K562 (cell line): ENCODE data around the gene PID1. TPM values are rescaled to one million over a fixed set of nuclear protein-coding genes. Genes with fewer than 3 reads are reported as not detected.

Experiments used
- ATAC-seq: fragments of 200-7000 bp; cut with Tn5 transposase; 3 replicates; pipeline ENCODE4 v1.9.1; 2020; ENCODE audit warnings: moderate library complexity
- BruUV-seq: library from RNA; stranded (reverse); fragments of 400-500 nt; replicated peaks from 2 replicates; lab custom pipeline; 2021; lab: Mats Ljungman, UMichigan
- CTCF ChIA-PET: fragments of 300-600 bp; formaldehyde crosslinking; extraction: SDS; loops from one replicate; lab custom pipeline; 2021; ENCODE audit warnings: low intra/inter-chr PET ratio; lab: Yijun Ruan, JAX
- POLR2A ChIA-PET: fragments of 300-600, 350-650 bp; sonication (Branson Sonifier 250); formaldehyde crosslinking; extraction: SDS; loops from one replicate; lab custom pipeline; 2021; ENCODE audit warnings: antibody characterized with exemption, inconsistent platforms; lab: Yijun Ruan, JAX
- DNase-seq, 4 experiments: peaks; one replicate each; pipeline versions ENCODE4 v3.0.0 to v3.0.0-alpha.2; 2011 to 2018; ENCODE audit warnings: low spot score in 3 of 4, mixed read lengths in 3 of 4; ENCODE audit errors: extremely low read depth in 1 of 4
- FAIRE-seq: peaks from 2 replicates; lab custom pipeline; 2011; peaks lifted over from hg19 to GRCh38; lab: Jason Lieb, UNC
- H2AFZ ChIP-seq: 2 replicates; pipeline ENCODE4 v1.6.0; 2011; ENCODE audit warnings: low read depth, low read length, control low read depth, inconsistent platforms
- H3K27ac ChIP-seq: fragments of 200-600 bp; 3 replicates; pipeline ENCODE4 v1.8.0; 2011; ENCODE audit warnings: low read depth, mild to moderate bottlenecking, control low read depth, inconsistent platforms, low read length, moderate library complexity, mixed read lengths; ENCODE audit errors: extremely low read depth
- H3K27me3 ChIP-seq, 2 experiments: fragments of 300-600 bp in 1 of 2; 2 replicates in 1 of 2; 3 replicates in 1 of 2; pipeline versions ENCODE4 v1.6.0 to v1.8.0; 2011; ENCODE audit warnings: inconsistent platforms in 2 of 2, low read length in 2 of 2, mild to moderate bottlenecking in 1 of 2, mixed read lengths in 1 of 2, moderate library complexity in 1 of 2; ENCODE audit not compliant: control insufficient read depth in 2 of 2, insufficient read depth in 2 of 2
- H3K36me3 ChIP-seq: fragments of 300-600 bp; 3 replicates; pipeline ENCODE4 v1.8.0; 2011; ENCODE audit warnings: mild to moderate bottlenecking, low read length, inconsistent platforms; ENCODE audit not compliant: control insufficient read depth, insufficient read depth
- H3K4me1 ChIP-seq, 2 experiments: fragments of 200-600 bp in 1 of 2; replicated peaks in 1 of 2; 2 replicates in 1 of 2; 3 replicates in 1 of 2; pipeline versions ENCODE4 v1.5.1 to v1.8.0; 2011; ENCODE audit warnings: inconsistent platforms in 2 of 2, low read length in 2 of 2, mild to moderate bottlenecking in 1 of 2, mixed read lengths in 1 of 2, moderate library complexity in 1 of 2; ENCODE audit not compliant: control insufficient read depth in 2 of 2, insufficient read depth in 2 of 2
- H3K4me2 ChIP-seq: 2 replicates; pipeline ENCODE4 v1.6.1; 2011; ENCODE audit warnings: low read length, control low read depth, inconsistent platforms, mixed read lengths; ENCODE audit not compliant: insufficient read depth
- H3K4me3 ChIP-seq: fragments of 200-600 bp; sonication (generic), shearing (Covaris generic); 2 replicates; pipeline ENCODE4 v1.5.1; 2016; ENCODE audit warnings: control low read depth, inconsistent platforms
- H3K79me2 ChIP-seq: fragments of 200-600 bp; 3 replicates; pipeline ENCODE4 v1.8.0; 2011; ENCODE audit warnings: low read length, inconsistent platforms; ENCODE audit not compliant: control insufficient read depth, insufficient read depth
- H3K9ac ChIP-seq, 2 experiments: 2 replicates each; pipeline versions ENCODE4 v1.6.0 to v1.6.1; 2011; ENCODE audit warnings: low read depth in 2 of 2, low read length in 2 of 2, control low read depth in 1 of 2, inconsistent platforms in 1 of 2, mild to moderate bottlenecking in 1 of 2, mixed read lengths in 1 of 2; ENCODE audit not compliant: insufficient read depth in 1 of 2
- H3K9me1 ChIP-seq: one replicate; pipeline ENCODE4 v1.6.0; 2011; ENCODE audit warnings: inconsistent platforms, mild to moderate bottlenecking, low read length, moderate library complexity; ENCODE audit not compliant: control insufficient read depth, insufficient read depth
- H3K9me3 ChIP-seq: replicated peaks from 2 replicates; pipeline ENCODE4 v1.5.1; 2011; ENCODE audit warnings: low read depth, low read length, inconsistent platforms; ENCODE audit not compliant: control insufficient read depth, insufficient read depth
- H4K20me1 ChIP-seq: replicated peaks from 2 replicates; pipeline ENCODE4 v1.6.1; 2011; ENCODE audit warnings: low read length, inconsistent platforms, mixed read lengths; ENCODE audit not compliant: control insufficient read depth, insufficient read depth
- ADNP ChIP-seq: fragments of 200-800 bp; sonication (Bioruptor generic); IDR thresholded peaks from 2 replicates; pipeline ENCODE4 v1.6.1; 2016; ENCODE audit warnings: missing genetic modification characterization, missing compliant biosample characterization
- AFF1 ChIP-seq, 2 experiments: fragments of 450-650 bp; IDR thresholded peaks; 2 replicates each; pipeline ENCODE4 v1.6.1; 2018; ENCODE audit warnings: mild to moderate bottlenecking in 2 of 2, low read depth in 1 of 2; ENCODE audit not compliant: partially characterized antibody in 2 of 2
- C11orf30 ChIP-seq: fragments of 450-650 bp; IDR thresholded peaks from 2 replicates; pipeline ENCODE4 v1.6.1; 2016; ENCODE audit warnings: low read depth, mild to moderate bottlenecking
- ELF1 ChIP-seq: fragments of 200-800 bp; sonication (Bioruptor generic); IDR thresholded peaks from 2 replicates; pipeline ENCODE4 v1.6.1; 2016; ENCODE audit warnings: missing genetic modification characterization, missing compliant biosample characterization
- MAFF ChIP-seq: IDR thresholded peaks from 2 replicates; pipeline ENCODE4 v1.6.1; 2012; ENCODE audit warnings: low read length, improper control_type of control experiment
- MCM3 ChIP-seq: fragments of 450-650 bp; IDR thresholded peaks from 2 replicates; pipeline ENCODE4 v1.6.1; 2016
- POLR2B ChIP-seq: fragments of 450-650 bp; IDR thresholded peaks from 2 replicates; pipeline ENCODE4 v1.6.1; 2018; ENCODE audit warnings: low read depth; ENCODE audit not compliant: partially characterized antibody
- PPARD ChIP-seq: fragments of 250-450 bp; sonication (Bioruptor Pico); IDR thresholded peaks from 2 replicates; pipeline ENCODE4 v1.8.0; 2022; ENCODE audit warnings: inconsistent platforms, mild to moderate bottlenecking, moderate library complexity
- TAF9B ChIP-seq: fragments of 450-650 bp; IDR thresholded peaks from 2 replicates; pipeline ENCODE4 v1.6.1; 2018; ENCODE audit warnings: mild to moderate bottlenecking; ENCODE audit not compliant: partially characterized antibody
- ZBTB7A ChIP-seq: IDR thresholded peaks from 2 replicates; pipeline ENCODE4 v1.6.1; 2011; ENCODE audit warnings: low read depth, mild to moderate bottlenecking, low read length, moderate library complexity, borderline replicate concordance; ENCODE audit not compliant: control insufficient read depth
- ZNF384 ChIP-seq: IDR thresholded peaks from 2 replicates; pipeline ENCODE4 v1.6.1; 2012; ENCODE audit warnings: low read depth, low read length, improper control_type of control experiment
- ZNF707 ChIP-seq: fragments of 250-450 bp; sonication (Bioruptor Pico); conservative IDR thresholded peaks from 2 replicates; pipeline ENCODE4 v1.8.0; 2022; ENCODE audit warnings: inconsistent platforms, mild to moderate bottlenecking, moderate library complexity
- WGBS: fragments of 100-300 bp; shearing (Covaris generic); methylation state at CpG from one replicate; pipeline ENCODE4 v1.1.6; 2016; ENCODE audit warnings: low coverage, mixed read lengths; ENCODE audit not compliant: insufficient coverage; ENCODE audit errors: missing lambda C conversion rate; 5-methylcytosine and 5-hydroxymethylcytosine counted together
- in situ Hi-C: fragments of 300-500 bp; cut with MboI; formaldehyde crosslinking; loops from 4 replicates; pipeline ENCODE4 v1.15.0; 2018; ENCODE audit warnings: inconsistent platforms, mixed read lengths
- intact Hi-C: fragments of 100-400 bp; cut with micrococcal nuclease; formaldehyde crosslinking; loops from 2 replicates; pipeline ENCODE4 v1.14.2; 2022
- polyA plus RNA-seq, 8 experiments: library from polyadenylated mRNA; depleted of rRNA in 4 of 8; stranded (reverse) in 5 of 8; unstranded in 3 of 8; fragments of >200 nt; fragmentation: Nextera tagmentation in 2 of 8; fragmentation: Illumina TruSeq in 1 of 8; extraction: Ambion mirVana in 2 of 8; extraction: Trizol in 1 of 8; gene quantifications; 2 replicates each; pipeline versions ENCODE4 v1.2.1 to v1.2.3, GENCODE V29; 2011 to 2014; ENCODE audit warnings: inconsistent platforms in 1 of 8, missing spikeins in 1 of 8
- total RNA-seq, 7 experiments: library from RNA; depleted of rRNA in 6 of 7; stranded (reverse); fragments of >200 nt in 6 of 7; fragmentation: Illumina TruSeq in 2 of 7; extraction: Trizol in 2 of 7; gene quantifications; 2 replicates each; pipeline versions ENCODE4 v1.2.1 to v1.2.3, GENCODE V29; 2011 to 2021; ENCODE audit warnings: low replicate concordance in 1 of 7
- TF ChIP-seq, protein P1 (sequence below): fragments of 450-650 bp; formaldehyde crosslinking; IDR thresholded peaks from 2 replicates; pipeline ENCODE4 v1.4.0; 2022; ENCODE audit warnings: missing genetic modification characterization

PID1 gene
- total and polyA plus RNA-seq, 9 of the 15 experiments (the other 6 are each of a cell fraction or from before 2014, with no cell fraction given): not detected

- Histone ChIP-seq H3K4me2 (no peak overlapping the region), H3K9ac (no peak overlapping the region), H3K9me3 (no peaks in the 10 kb centered on the region), H3K4me1 (no peaks in the 10 kb centered on the region), H3K9me1 (no peaks in the 10 kb centered on the region), H3K36me3 (no peaks in the 10 kb centered on the region), H3K79me2 (no peaks in the 10 kb centered on the region), H4K20me1 (no peaks in the 10 kb centered on the region), H3K27ac (no peak overlapping the region), H3K4me3 (no peak overlapping the region), H3K27me3 (no peaks in the 10 kb centered on the region), H2AFZ (no peak overlapping the region)
- ChIA-PET CTCF (no interaction called here), POLR2A (no interaction called here)
- DNase-seq: no peak
- intact Hi-C loops (no loop called here), in situ Hi-C loops (no loop called here)
- BruUV-seq: no TSS peak
- no peak for ATAC-seq
- TF ChIP-seq PPARD (no peak), MAFF (no peak)
- WGBS: 0% methylated on average over 4 of the region's 4 CpGs
- FAIRE-seq: no peak
These were observed 5.4 kb downstream of the PID1 start for GRCh38 chr2:229265727-229266126.

GRCh38 chr2:229261599-229261998, 9.5 kb downstream of the PID1 start:
- Histone ChIP-seq H3K9me1 (no peaks in the 10 kb centered on the region), H3K4me3 (no peak overlapping the region), H4K20me1 (no peaks in the 10 kb centered on the region), H2AFZ (no peak overlapping the region), H3K36me3 (no peaks in the 10 kb centered on the region), H3K79me2 (no peaks in the 10 kb centered on the region), H3K27me3 (no peaks in the 10 kb centered on the region), H3K4me1 (no peaks in the 10 kb centered on the region), H3K27ac (no peak overlapping the region), H3K9me3 (no peaks in the 10 kb centered on the region), H3K9ac (no peak overlapping the region), H3K4me2 (no peak overlapping the region)
- WGBS: 0% methylated on average over 1 of the region's 1 CpG
- DNase-seq (no peak), FAIRE-seq (no peak), ATAC-seq (no peak)
- in situ Hi-C loops (no loop called here), intact Hi-C loops (no loop called here)
- ChIA-PET POLR2A (no interaction called here), CTCF (no interaction called here)
- no TSS peak for BruUV-seq
- TF ChIP-seq C11orf30: no peak
- no peak for TF ChIP-seq POLR2B
- no peak for TF ChIP-seq AFF1 (IDR thresholded peaks at IDR 0.05; ENCODE audit: low read depth in 1 of 2, partially characterized antibody in 2 of 2)
- TF ChIP-seq ADNP (tag): no peak
- TF ChIP-seq ELF1: no peak
- no peak for TF ChIP-seq ZNF384
- TF ChIP-seq, protein P1, sequence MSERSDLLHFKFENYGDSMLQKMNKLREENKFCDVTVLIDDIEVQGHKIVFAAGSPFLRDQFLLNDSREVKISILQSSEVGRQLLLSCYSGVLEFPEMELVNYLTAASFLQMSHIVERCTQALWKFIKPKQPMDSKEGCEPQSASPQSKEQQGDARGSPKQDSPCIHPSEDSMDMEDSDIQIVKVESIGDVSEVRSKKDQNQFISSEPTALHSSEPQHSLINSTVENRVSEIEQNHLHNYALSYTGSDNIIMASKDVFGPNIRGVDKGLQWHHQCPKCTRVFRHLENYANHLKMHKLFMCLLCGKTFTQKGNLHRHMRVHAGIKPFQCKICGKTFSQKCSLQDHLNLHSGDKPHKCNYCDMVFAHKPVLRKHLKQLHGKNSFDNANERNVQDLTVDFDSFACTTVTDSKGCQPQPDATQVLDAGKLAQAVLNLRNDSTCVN (CRISPR knock-in tag): no peak
- no peak for TF ChIP-seq ZNF707 (CRISPR knock-in tag)
- no peak for TF ChIP-seq MCM3
- no peak for TF ChIP-seq TAF9B
- no peak for TF ChIP-seq ZBTB7A
